Measurements from ENCODE around the gene POU6F2. TPM values are rescaled to one million over a fixed set of nuclear protein-coding genes. Genes with fewer than 3 reads are reported as not detected.
A peak's percentile ranks its signal among the peaks of the same experiment; 100 is the strongest.
"Not testable (repeated sequence)": the region's sequence is repeated elsewhere in the genome, so short reads cannot be mapped to it uniquely, and the experiment has no call there.

POU6F2 gene, protein sequence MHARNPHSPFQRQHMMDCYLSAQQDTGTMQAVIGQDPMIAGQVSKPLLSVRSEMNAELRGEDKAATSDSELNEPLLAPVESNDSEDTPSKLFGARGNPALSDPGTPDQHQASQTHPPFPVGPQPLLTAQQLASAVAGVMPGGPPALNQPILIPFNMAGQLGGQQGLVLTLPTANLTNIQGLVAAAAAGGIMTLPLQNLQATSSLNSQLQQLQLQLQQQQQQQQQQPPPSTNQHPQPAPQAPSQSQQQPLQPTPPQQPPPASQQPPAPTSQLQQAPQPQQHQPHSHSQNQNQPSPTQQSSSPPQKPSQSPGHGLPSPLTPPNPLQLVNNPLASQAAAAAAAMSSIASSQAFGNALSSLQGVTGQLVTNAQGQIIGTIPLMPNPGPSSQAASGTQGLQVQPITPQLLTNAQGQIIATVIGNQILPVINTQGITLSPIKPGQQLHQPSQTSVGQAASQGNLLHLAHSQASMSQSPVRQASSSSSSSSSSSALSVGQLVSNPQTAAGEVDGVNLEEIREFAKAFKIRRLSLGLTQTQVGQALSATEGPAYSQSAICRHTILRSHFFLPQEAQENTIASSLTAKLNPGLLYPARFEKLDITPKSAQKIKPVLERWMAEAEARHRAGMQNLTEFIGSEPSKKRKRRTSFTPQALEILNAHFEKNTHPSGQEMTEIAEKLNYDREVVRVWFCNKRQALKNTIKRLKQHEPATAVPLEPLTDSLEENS
- under 1 TPM; 0.14 to 0.16 TPM for total RNA-seq

GRCh38 chr7:38977685-38978084 is at the start of gene POU6F2:
Gene POU6F2 (plus strand): TSS chr7:38977909. CDS start chr7:38977954, 45 bp downstream.
- H3K36me3 Mint-ChIP-seq (ENCODE audit: insufficient read depth in 2 of 2), result peaks cover 0 to 2% of the 10 kb centered on the region in 2 donors
- no peaks in the 10 kb centered on the region for H3K9me3 Mint-ChIP-seq
- DNase-seq (no peak), ATAC-seq (replicated peaks in 1 of 2) (no peak)
- no peak within 1 kb of the TSS for H3K27ac Mint-ChIP-seq
- no peaks in the 10 kb centered on the region for H3K4me1 Mint-ChIP-seq (ENCODE audit: low read depth)
- no peak within 1 kb of the TSS for H3K4me3 Mint-ChIP-seq
- peaks cover 61% of the 10 kb centered on the region for H3K27me3 Mint-ChIP-seq (ENCODE audit: low read depth)

- ATAC-seq (replicated peaks in 1 of 2) (no peak), DNase-seq (no peak)
- no peaks in the 10 kb centered on the region for H3K4me1 Mint-ChIP-seq (ENCODE audit: low read depth)
- H3K9me3 Mint-ChIP-seq, result no peaks in the 10 kb centered on the region
- H3K27me3 Mint-ChIP-seq (ENCODE audit: low read depth), result peaks cover 8% of the 10 kb centered on the region
- H3K4me3 Mint-ChIP-seq, result no peak overlapping the region
- no peak overlapping the region for H3K27ac Mint-ChIP-seq
- H3K36me3 Mint-ChIP-seq (ENCODE audit: insufficient read depth in 2 of 2), result no peaks in the 10 kb centered on the region
These were observed 49.2 kb upstream of the POU6F2 start for GRCh38 chr7:38928506-38928905.

GRCh38 chr7:38929460-38930171 is 48.1 kb upstream of the POU6F2 start:
- DNase-seq, result no peak
- ATAC-seq (replicated peaks in 1 of 2), result no peak
- no peak overlapping the region for H3K27ac Mint-ChIP-seq
- no peaks in the 10 kb centered on the region for H3K4me1 Mint-ChIP-seq (ENCODE audit: low read depth)
- peaks cover 8% of the 10 kb centered on the region for H3K27me3 Mint-ChIP-seq (ENCODE audit: low read depth)
- H3K9me3 Mint-ChIP-seq, result no peaks in the 10 kb centered on the region
- no peak overlapping the region for H3K4me3 Mint-ChIP-seq
- H3K36me3 Mint-ChIP-seq (ENCODE audit: insufficient read depth in 2 of 2), result no peaks in the 10 kb centered on the region

DNA sequence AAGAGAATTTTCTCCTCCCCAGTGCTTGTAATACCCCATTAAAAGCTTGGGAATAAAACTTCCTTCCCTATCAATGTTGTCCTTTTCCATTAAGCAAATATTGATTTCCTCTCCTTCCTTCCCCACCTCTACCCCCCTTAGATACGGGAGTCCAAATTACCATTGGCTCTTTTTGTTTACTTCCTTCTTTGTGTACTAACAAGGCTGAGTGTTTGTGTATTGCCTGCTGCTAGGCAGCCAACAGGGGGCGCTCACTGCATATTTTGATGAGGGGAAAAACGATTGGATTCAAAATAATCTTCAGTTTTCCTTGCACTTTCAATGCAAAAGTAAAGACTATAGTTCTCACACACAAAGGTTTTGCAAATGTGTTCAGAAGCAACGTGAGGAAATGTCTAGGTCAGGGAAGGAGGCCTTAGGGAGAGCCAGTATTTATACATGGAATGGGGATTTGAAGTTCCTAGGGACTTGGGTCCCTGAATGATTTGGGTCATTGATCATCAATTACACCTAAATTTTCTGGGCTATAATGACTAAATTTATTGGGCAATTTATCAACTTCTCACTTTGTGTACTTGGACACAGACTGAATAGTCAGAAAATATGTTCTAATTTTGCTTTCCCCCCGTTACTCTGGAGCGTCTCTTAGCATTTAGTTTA is 45.1 kb upstream of the POU6F2 start:
- Mint-ChIP-seq H3K27ac (no peak overlapping the region), H3K4me1 (ENCODE audit: low read depth) (no peaks in the 10 kb centered on the region), H3K9me3 (no peaks in the 10 kb centered on the region), H3K4me3 (no peak overlapping the region), H3K36me3 (ENCODE audit: insufficient read depth in 2 of 2) (no peaks in the 10 kb centered on the region), H3K27me3 (ENCODE audit: low read depth) (no peaks in the 10 kb centered on the region)
- ATAC-seq (replicated peaks in 1 of 2), result no peak
- DNase-seq, result peak; percentile 57 to 60

DNA sequence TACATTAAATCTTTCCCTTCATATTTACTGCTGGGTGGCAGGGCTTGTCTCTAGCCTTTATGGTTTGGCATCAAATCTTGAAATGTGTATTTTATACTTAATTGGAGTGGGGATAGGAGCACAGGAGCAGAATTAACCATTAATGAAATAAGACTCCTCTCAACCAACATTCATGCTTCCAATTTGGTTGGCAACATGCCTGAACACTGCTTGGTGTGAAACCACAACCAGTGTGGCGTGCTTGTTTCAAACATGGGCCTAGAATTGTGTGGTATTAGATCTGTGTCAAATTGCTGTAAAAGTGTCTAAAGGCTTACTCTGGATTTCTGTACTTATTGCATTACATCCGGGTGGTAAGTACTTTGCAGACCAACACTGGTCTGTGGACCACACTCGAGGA is 43.7 kb upstream of the POU6F2 start:
- H3K4me3 Mint-ChIP-seq, result no peak overlapping the region
- DNase-seq (no peak), ATAC-seq (replicated peaks in 1 of 2) (no peak)
- H3K27ac Mint-ChIP-seq, result no peak overlapping the region
- H3K9me3 Mint-ChIP-seq, result no peaks in the 10 kb centered on the region
- H3K4me1 Mint-ChIP-seq (ENCODE audit: low read depth), result no peaks in the 10 kb centered on the region
- no peaks in the 10 kb centered on the region for H3K27me3 Mint-ChIP-seq (ENCODE audit: low read depth)
- H3K36me3 Mint-ChIP-seq (ENCODE audit: insufficient read depth in 2 of 2), result no peaks in the 10 kb centered on the region

DNA sequence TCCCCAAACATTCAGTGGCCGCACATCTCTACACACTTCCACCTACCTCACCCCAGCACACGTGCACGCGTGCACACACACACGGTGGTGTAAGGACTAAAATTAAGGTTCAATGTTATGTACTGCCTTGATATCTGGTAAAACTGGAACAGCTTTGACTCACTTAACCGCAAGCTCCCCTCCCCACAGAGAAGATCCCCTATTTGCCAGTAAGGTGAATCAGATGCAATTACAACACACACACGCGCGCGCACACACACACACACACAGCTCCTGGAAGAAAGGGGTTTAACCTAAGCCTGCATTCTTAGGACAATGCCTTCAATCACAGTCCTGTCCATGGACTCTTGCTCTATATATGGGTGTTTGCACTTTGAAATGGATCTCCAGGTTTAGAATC is 43.2 kb upstream of the POU6F2 start:
- H3K27me3 Mint-ChIP-seq (ENCODE audit: low read depth), result no peaks in the 10 kb centered on the region
- no peaks in the 10 kb centered on the region for H3K4me1 Mint-ChIP-seq (ENCODE audit: low read depth)
- no peak overlapping the region for H3K27ac Mint-ChIP-seq
- ATAC-seq (replicated peaks in 1 of 2), result no peak
- no peak for DNase-seq
- H3K4me3 Mint-ChIP-seq, result no peak overlapping the region
- no peaks in the 10 kb centered on the region for H3K36me3 Mint-ChIP-seq (ENCODE audit: insufficient read depth in 2 of 2)
- no peaks in the 10 kb centered on the region for H3K9me3 Mint-ChIP-seq

DNA sequence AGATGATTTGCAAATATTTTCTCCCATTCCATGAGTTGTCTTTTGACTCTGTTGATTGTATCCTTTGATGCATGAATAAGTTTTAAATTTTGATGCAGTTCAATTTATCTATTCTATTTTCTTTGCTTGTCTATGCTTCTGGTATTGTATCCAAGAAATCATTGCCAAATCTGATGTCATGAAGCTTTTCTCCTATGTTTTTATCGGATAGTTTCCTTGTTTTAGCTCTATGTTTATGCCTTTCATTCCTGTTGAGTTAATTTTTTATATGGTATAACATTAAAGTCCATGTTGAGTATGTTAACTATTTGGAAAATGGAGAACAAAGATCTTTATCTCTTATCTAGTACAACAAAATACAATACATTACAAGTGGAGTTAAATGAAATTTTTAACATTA is 41.1 kb upstream of the POU6F2 start:
- no peak overlapping the region for H3K4me3 Mint-ChIP-seq
- H3K27me3 Mint-ChIP-seq (ENCODE audit: low read depth), result no peaks in the 10 kb centered on the region
- no peaks in the 10 kb centered on the region for H3K9me3 Mint-ChIP-seq
- no peaks in the 10 kb centered on the region for H3K36me3 Mint-ChIP-seq (ENCODE audit: insufficient read depth in 2 of 2)
- no peaks in the 10 kb centered on the region for H3K4me1 Mint-ChIP-seq (ENCODE audit: low read depth)
- no peak overlapping the region for H3K27ac Mint-ChIP-seq
- no peak for DNase-seq
- ATAC-seq (replicated peaks in 1 of 2), result no peak

DNA sequence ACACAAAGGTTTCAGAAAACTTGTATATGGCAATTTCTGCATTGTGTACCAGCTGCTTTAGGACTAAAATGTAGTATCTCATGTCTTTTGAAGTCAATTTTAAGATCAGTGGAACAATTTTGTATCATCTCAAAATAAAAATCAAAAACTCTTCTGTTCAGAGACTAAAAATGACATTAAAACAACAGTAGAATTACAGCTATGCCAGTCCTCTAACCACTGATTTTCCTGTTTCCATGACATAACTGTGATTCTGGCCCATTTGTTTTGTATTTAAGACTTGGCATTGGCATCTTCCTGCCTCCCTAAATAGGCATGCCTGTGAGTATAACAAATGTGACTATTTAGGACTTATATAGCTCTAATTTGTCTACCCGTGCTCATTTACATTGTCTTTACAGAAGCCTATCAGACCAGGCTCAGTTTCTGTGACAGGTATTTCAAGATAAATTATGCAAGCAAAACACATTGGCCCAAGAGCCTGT is 39.7 kb upstream of the POU6F2 start:
- no peaks in the 10 kb centered on the region for H3K36me3 Mint-ChIP-seq (ENCODE audit: insufficient read depth in 2 of 2)
- no peak for DNase-seq
- H3K9me3 Mint-ChIP-seq, result no peaks in the 10 kb centered on the region
- no peak for ATAC-seq (replicated peaks in 1 of 2)
- H3K27me3 Mint-ChIP-seq (ENCODE audit: low read depth), result peaks cover 7% of the 10 kb centered on the region
- H3K4me3 Mint-ChIP-seq, result no peak overlapping the region
- no peaks in the 10 kb centered on the region for H3K4me1 Mint-ChIP-seq (ENCODE audit: low read depth)
- no peak overlapping the region for H3K27ac Mint-ChIP-seq

GRCh38 chr7:38938589-38938988 is 39.1 kb upstream of the POU6F2 start:
- ATAC-seq (replicated peaks in 1 of 2) (no peak), DNase-seq (no peak)
- Mint-ChIP-seq H3K27ac (no peak overlapping the region), H3K9me3 (no peaks in the 10 kb centered on the region), H3K4me1 (ENCODE audit: low read depth) (no peaks in the 10 kb centered on the region), H3K36me3 (ENCODE audit: insufficient read depth in 2 of 2) (no peaks in the 10 kb centered on the region), H3K27me3 (ENCODE audit: low read depth) (peaks cover 7% of the 10 kb centered on the region), H3K4me3 (no peak overlapping the region)

- H3K27me3 Mint-ChIP-seq (ENCODE audit: low read depth), result peaks cover 7% of the 10 kb centered on the region
- H3K4me3 Mint-ChIP-seq, result no peak overlapping the region
- ATAC-seq (replicated peaks in 1 of 2), result no peak
- H3K4me1 Mint-ChIP-seq (ENCODE audit: low read depth), result no peaks in the 10 kb centered on the region
- H3K36me3 Mint-ChIP-seq (ENCODE audit: insufficient read depth in 2 of 2), result no peaks in the 10 kb centered on the region
- no peaks in the 10 kb centered on the region for H3K9me3 Mint-ChIP-seq
- DNase-seq, result no peak
- no peak overlapping the region for H3K27ac Mint-ChIP-seq
These were observed 36.9 kb upstream of the POU6F2 start for GRCh38 chr7:38940774-38941173.

DNA sequence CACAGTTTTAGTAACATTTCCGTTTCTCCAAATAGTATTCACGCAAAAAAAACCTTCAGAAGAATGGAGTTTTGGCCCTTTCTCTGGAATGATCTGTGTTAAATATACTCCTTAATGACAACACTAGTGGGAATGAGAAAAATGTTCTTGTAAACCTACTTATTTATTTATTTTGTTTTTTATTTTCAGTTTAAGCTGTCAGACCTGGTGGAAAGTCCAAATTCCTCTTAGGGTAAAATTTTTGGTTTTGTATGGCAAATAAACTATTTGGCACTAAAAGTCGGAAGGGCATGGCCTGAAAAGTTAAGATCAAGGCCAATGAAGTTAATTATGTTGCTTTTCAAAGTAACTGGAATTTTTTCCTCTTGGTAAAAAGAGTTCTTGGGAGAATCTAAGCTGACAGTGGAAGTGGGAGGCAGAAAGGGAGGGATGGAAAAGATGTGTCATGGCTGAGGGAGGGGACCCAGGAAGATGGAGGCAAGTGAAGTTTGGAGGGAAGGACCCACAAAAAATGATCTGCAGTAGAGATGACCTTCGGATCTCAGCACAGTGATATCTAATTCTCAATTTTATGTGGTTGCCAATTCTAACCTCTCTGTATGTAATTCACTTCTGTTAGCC is 35.2 kb upstream of the POU6F2 start:
- ATAC-seq (replicated peaks in 1 of 2) (no peak), DNase-seq (no peak)
- no peak overlapping the region for H3K4me3 Mint-ChIP-seq

GRCh38 chr7:38947541-38947940 is 30.2 kb upstream of the POU6F2 start:
- not testable (repeated sequence) for H3K9me3 Mint-ChIP-seq; DNase-seq; H3K4me3 Mint-ChIP-seq; H3K27ac Mint-ChIP-seq; H3K36me3 Mint-ChIP-seq (ENCODE audit: insufficient read depth in 2 of 2); H3K4me1 Mint-ChIP-seq (ENCODE audit: low read depth); ATAC-seq (replicated peaks in 1 of 2)
- H3K27me3 Mint-ChIP-seq (ENCODE audit: low read depth), result peaks cover 19% of the 10 kb centered on the region

More for the DNA sequence above, 35.2 kb upstream of the POU6F2 start:
- Mint-ChIP-seq H3K4me1 (ENCODE audit: low read depth) (no peaks in the 10 kb centered on the region), H3K9me3 (no peaks in the 10 kb centered on the region), H3K36me3 (ENCODE audit: insufficient read depth in 2 of 2) (no peaks in the 10 kb centered on the region), H3K27me3 (ENCODE audit: low read depth) (peaks cover 7% of the 10 kb centered on the region), H3K27ac (no peak overlapping the region)

Measured in activated T-cell treated with anti-CD3 and anti-CD28 coated beads, Interleukin-2, amount 50 U/mL, for 72 hours (primary cell).